ENCODE measurements around the gene GALM. TPM values are rescaled to one million over a fixed set of nuclear protein-coding genes. Genes with fewer than 3 reads are reported as not detected.
"Not testable (repeated sequence)": the region's sequence is repeated elsewhere in the genome, so short reads cannot be mapped to it uniquely, and the experiment has no call there.

The GALM gene
- total RNA-seq, 8 experiments from 2014 or later, result 1.7 to 5.3 (median 2.4) TPM

DNA sequence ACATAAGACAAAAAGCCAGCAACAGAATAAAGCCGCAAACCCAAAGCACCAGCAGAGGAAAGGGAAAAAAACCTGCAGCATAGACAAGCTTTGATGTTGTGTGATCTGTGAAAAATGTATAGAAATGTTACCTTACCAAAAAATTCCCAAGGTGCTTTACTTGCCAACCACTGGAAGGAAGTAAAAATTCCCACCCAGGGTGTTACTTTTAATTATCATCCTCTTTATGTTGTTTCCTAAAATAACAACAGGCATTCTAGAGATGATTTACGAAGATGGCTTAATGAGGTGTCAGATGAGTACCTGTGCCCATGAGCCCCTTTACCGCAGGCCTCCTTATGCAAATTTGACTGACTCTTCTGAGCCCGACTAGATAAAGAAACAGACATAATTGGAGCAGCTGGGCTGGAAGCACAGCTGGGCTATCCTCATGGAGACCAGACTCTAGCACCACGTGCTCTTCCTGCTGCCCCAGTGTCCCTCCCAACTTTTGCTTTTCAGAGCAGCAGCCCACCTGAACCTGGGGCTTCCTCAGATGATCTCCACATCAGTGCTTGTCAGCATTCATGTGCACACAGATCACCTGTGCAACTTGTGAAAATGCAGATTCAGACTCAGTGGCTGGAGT lies 43.8 kb downstream of the GALM start:
- ATAC-seq (replicated peaks in 6 of 8), result no peak
- H3K4me1 ChIP-seq (replicated peaks in 1 of 2), result no peaks in the 10 kb centered on the region
- in situ Hi-C loops (cut with MboI; ENCODE audit: low pct_unique_long_range_greater_than_20kb in 2 of 9, low sequenced_read_pairs in 9 of 9, unreplicated experiment in 9 of 9), result loop anchor here in 1 of 9 experiments (25.0 kb wide), 1 partner anchor 97 kb away; the partner anchor contains the start of gene HNRNPLL
- 36 to 100% (median 62%) methylated on average over 1 to 5 of the region's 5 CpGs for WGBS, 10 experiments
- H3K4me3 ChIP-seq, result no peak overlapping the region
- no peak overlapping the region for H3K27ac ChIP-seq

DNA sequence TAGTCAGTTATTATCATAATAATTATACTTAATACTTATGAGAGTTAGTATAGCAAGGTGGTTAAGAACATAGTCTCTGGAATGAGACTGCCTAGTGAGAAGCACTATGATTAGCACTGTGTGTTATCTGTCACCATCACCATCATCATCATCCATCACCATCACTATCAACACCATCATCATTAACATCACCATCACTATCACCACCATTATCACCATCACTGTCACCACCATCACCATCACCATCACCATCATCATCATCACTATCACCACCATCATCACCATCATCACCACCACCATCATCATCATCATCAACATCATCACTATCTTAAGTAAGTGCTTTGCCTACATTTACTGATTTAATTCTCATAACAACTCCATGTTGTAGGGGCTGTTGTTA lies 45.6 kb downstream of the GALM start:
- in situ Hi-C loops (cut with MboI; ENCODE audit: low pct_unique_long_range_greater_than_20kb in 2 of 9, low sequenced_read_pairs in 9 of 9, unreplicated experiment in 9 of 9), result loop anchor here in 1 of 9 experiments (25.0 kb wide), 1 partner anchor 99 kb away; the partner anchor contains the start of gene HNRNPLL
- ATAC-seq (replicated peaks in 6 of 8), result no peak
- Histone ChIP-seq H3K4me1 (replicated peaks in 1 of 2) (no peaks in the 10 kb centered on the region), H3K27ac (no peak overlapping the region), H3K4me3 (no peak overlapping the region)

DNA sequence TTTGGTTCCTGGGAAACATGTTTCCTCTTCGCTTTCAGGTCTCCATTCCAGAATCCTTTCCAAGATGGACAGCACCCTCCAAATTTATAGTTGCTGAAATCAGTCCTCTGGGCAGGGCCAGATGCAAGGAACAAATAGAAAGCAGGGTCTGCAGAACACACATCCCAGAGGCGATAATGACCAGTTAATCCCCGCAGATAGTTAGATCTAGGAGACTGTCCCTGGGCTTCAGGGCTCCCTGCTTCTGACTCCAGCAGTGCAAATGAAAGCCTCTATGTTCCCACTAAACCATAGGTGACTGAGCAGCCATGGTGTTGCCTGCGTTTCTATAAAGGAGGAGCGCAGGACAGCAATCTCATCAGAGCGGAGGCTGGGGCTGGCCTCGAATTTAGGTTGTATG lies 46.5 kb downstream of the GALM start:
- in situ Hi-C loops (cut with MboI; ENCODE audit: low pct_unique_long_range_greater_than_20kb in 2 of 9, low sequenced_read_pairs in 9 of 9, unreplicated experiment in 9 of 9), result loop anchor here in 1 of 9 experiments (25.0 kb wide), 1 partner anchor 100 kb away; the partner anchor contains the start of gene HNRNPLL
- Histone ChIP-seq H3K27ac (no peak overlapping the region), H3K4me1 (replicated peaks in 1 of 2) (no peaks in the 10 kb centered on the region), H3K4me3 (no peak overlapping the region)
- 80 to 100% (median 89%) methylated on average over 1 to 4 of the region's 7 CpGs; no CpG with 5 or more reads in 6 of the 10 experiments for WGBS, 10 experiments
- no peak for ATAC-seq (replicated peaks in 6 of 8)

DNA sequence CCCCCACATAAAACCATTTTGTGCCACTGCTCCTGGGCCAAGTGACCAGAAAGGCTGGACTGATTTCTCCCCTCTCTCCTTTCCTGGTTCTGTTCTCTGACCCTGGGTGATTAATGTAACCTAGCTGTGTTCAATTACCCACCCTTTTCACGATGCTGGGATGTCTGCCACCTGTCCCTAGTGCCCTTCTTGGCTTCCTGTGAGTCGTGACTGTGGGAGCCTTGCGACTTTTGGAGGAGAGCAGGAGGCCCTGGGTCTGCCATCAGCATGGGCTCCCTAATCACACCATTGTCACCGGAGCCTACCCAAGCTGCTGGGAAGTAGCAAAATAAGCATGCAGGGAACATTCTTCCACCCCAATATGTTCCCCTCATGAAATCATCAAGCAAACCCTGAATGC lies 47.0 kb downstream of the GALM start:
- in situ Hi-C loops (cut with MboI; ENCODE audit: low pct_unique_long_range_greater_than_20kb in 2 of 9, low sequenced_read_pairs in 9 of 9, unreplicated experiment in 9 of 9), result loop anchor here in 1 of 9 experiments (25.0 kb wide), 1 partner anchor 101 kb away; the partner anchor contains the start of gene HNRNPLL
- H3K27ac ChIP-seq, result no peak overlapping the region
- WGBS, 10 experiments, result 0 to 83% (median 58%) methylated on average over 1 of the region's 4 CpGs; no CpG with 5 or more reads in 6 of the 10 experiments
- no peaks in the 10 kb centered on the region for H3K4me1 ChIP-seq (replicated peaks in 1 of 2)
- no peak for ATAC-seq (replicated peaks in 6 of 8)
- no peak overlapping the region for H3K4me3 ChIP-seq

DNA sequence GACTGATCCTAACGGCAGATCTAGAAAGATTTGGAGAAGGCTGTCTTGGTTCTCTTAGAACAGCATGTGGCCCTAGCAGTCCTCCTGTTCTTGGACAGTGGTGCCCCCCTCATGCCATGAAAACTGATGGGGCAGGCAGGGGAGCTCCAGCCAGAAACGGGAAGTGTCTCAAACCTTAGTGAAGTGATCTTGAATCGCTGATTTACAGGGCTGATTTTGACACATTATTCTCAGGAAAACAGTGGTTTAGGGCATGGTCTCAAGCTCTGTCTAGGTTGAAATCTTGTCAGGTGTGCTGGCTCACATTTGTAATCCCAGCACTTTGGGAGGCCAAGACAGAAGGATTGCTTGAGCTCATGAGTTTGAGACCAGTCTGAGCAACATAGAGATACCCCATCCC lies 47.4 kb downstream of the GALM start:
- ATAC-seq (replicated peaks in 6 of 8), result no peak
- 0 to 92% methylated on average over 1 to 2 of the region's 3 CpGs; no CpG with 5 or more reads in 8 of the 10 experiments for WGBS, 10 experiments
- Histone ChIP-seq H3K27ac (no peak overlapping the region), H3K4me3 (no peak overlapping the region), H3K4me1 (replicated peaks in 1 of 2) (no peaks in the 10 kb centered on the region)
- in situ Hi-C loops (cut with MboI; ENCODE audit: low pct_unique_long_range_greater_than_20kb in 2 of 9, low sequenced_read_pairs in 9 of 9, unreplicated experiment in 9 of 9), result loop anchor here in 1 of 9 experiments (25.0 kb wide), 1 partner anchor 101 kb away; the partner anchor contains the start of gene HNRNPLL

DNA sequence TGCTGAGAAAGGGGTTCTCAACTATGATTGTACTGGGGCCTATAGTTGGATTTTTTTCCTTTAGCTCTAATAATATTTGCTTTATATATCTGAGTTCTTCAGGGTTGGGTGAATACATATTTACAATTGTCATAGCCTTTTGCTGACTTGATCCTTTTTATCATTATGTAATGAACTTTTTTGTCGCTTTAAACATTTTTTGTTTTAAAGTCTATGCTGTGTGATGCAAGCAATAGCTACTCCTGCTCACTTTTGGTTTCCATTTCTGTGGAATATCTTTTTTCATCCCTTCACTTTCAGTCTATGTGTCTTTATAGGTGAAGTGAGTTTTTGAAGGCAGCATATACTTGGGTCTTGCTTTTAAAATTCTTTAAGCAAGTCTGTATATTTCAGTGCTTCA lies 49.0 kb downstream of the GALM start:
- not testable (repeated sequence) for ATAC-seq (replicated peaks in 6 of 8); H3K4me3 ChIP-seq; H3K4me1 ChIP-seq (replicated peaks in 1 of 2); H3K27ac ChIP-seq
- 100% methylated on average over 1 of the region's 1 CpG; no CpG with 5 or more reads in 9 of the 10 experiments for WGBS, 10 experiments
- in situ Hi-C loops (cut with MboI; ENCODE audit: low pct_unique_long_range_greater_than_20kb in 2 of 9, low sequenced_read_pairs in 9 of 9, unreplicated experiment in 9 of 9), result loop anchor here in 1 of 9 experiments (25.0 kb wide), 1 partner anchor 103 kb away; the partner anchor contains the start of gene HNRNPLL

DNA sequence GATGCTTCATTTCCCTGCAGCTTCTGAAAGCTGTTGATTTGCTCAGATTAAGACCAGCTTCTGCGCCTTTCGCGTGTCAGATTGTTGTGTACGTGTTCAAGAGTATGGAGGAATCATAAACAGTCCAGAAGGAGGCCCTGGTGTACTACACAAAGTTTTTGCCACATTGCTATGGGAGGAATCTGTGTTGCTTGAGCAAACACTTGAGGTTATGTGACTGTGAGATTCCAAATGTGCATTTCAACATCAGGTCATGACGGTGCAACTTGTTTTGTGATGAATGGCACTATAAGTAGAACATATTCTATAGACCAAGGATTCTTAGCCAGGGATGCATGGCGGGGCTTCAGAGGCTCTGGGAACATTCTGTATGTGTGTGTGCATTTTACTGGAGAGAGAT lies 50.3 kb downstream of the GALM start:
- Histone ChIP-seq H3K4me1 (replicated peaks in 1 of 2) (no peaks in the 10 kb centered on the region), H3K4me3 (no peak overlapping the region), H3K27ac (no peak overlapping the region)
- in situ Hi-C loops (cut with MboI; ENCODE audit: low pct_unique_long_range_greater_than_20kb in 2 of 9, low sequenced_read_pairs in 9 of 9, unreplicated experiment in 9 of 9), result loop anchor here in 1 of 9 experiments (25.0 kb wide), 1 partner anchor 104 kb away; the partner anchor contains the start of gene HNRNPLL
- WGBS, 10 experiments, result 61 to 100% (median 89%) methylated on average over 1 to 6 of the region's 6 CpGs; no CpG with 5 or more reads in 1 of the 10 experiments
- peak in 1 of 8 experiments; percentile 19 for ATAC-seq (replicated peaks in 6 of 8)

DNA sequence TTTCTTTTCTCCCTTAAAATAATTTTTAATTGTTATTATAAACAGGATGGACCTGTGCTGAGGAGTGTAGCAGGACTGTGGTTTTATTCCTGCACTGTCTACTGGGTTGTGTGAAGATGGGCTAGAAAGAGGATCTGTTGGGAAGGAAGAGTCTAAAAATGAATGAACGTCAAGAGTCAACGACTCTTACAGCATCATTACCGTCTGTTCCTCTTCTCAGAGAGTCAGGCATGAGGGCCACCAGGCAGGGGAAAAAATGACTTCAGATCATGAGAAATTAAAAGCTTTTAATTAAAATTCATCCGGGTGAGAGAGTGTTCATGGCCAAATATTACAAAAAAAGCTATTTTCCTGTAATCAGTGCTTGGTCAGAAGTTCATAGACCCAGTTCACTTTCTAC lies 52.7 kb downstream of the GALM start:
- no peak for ATAC-seq (replicated peaks in 6 of 8)
- 31 to 100% (median 93%) methylated on average over 1 to 4 of the region's 4 CpGs; no CpG with 5 or more reads in 1 of the 10 experiments for WGBS, 10 experiments
- Histone ChIP-seq H3K27ac (no peak overlapping the region), H3K4me3 (no peak overlapping the region), H3K4me1 (replicated peaks in 1 of 2) (no peaks in the 10 kb centered on the region)
- in situ Hi-C loops (cut with MboI; ENCODE audit: low pct_unique_long_range_greater_than_20kb in 2 of 9, low sequenced_read_pairs in 9 of 9, unreplicated experiment in 9 of 9), result loop anchor here in 1 of 9 experiments (25.0 kb wide), 1 partner anchor 106 kb away; the partner anchor contains the start of gene HNRNPLL

DNA sequence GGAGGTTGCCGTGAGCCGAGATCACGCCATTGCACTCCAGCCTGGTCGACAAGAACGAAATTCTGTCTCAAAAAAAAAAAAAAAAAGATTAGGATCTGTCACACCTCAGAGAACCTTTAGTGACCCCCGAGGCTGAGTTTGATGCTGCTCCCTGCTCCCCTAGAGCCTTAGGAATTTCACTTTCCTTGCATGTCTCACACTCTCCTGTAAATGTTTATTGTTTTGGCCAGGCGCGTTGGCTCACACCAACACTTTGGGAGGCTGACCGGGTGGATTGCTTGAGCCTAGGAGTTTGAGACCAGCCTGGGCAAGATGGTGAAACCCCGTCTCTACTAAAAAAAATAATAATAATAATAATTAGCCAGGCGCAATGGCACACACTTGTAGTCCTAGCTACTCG lies 53.8 kb downstream of the GALM start:
- H3K4me1 ChIP-seq (replicated peaks in 1 of 2), result no peaks in the 10 kb centered on the region
- in situ Hi-C loops (cut with MboI; ENCODE audit: low pct_unique_long_range_greater_than_20kb in 2 of 9, low sequenced_read_pairs in 9 of 9, unreplicated experiment in 9 of 9), result loop anchor here in 1 of 9 experiments (25.0 kb wide), 1 partner anchor 107 kb away; the partner anchor contains the start of gene HNRNPLL
- no peak for ATAC-seq (replicated peaks in 6 of 8)
- H3K27ac ChIP-seq, result no peak overlapping the region
- H3K4me3 ChIP-seq, result no peak overlapping the region
- WGBS, 10 experiments, result 85 to 100% (median 92%) methylated on average over 2 to 9 of the region's 12 CpGs; no CpG with 5 or more reads in 3 of the 10 experiments

DNA sequence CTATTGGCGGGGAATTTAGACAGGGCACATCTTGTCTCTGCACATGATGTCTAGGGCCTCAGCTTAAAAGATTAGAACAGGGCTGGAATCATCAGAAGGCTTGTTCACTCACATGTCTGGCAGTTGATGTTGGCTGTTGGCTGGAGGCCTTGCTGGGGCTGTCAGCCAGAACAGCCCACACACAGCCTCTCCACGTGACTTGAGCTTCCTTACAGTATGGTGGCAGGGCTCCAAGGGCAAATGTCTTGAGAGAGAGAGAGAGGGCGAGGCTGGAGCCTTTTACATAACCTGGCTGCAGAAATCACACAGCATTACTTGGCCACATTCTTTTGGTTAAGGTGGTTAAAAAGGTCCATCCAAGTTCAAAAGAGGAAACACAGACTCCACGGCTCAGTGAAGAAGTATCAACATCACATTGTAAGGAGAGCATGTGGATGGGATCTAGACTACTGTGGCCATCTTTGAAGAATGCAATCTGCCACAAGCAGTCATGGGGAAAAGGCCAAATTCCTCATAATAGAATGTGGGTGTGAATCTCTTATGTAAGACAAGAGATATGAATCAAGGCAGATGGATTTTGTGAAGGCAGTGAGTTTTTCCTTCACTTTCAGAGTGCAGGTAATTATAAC lies 54.8 kb downstream of the GALM start:
- in situ Hi-C loops (cut with MboI; ENCODE audit: low pct_unique_long_range_greater_than_20kb in 2 of 9, low sequenced_read_pairs in 9 of 9, unreplicated experiment in 9 of 9), result loop anchor here in 1 of 9 experiments (25.0 kb wide), 1 partner anchor 108 kb away; the partner anchor contains the start of gene HNRNPLL
- WGBS, 10 experiments, result 27 to 96% (median 83%) methylated on average over 1 to 4 of the region's 4 CpGs; no CpG with 5 or more reads in 3 of the 10 experiments
- H3K27ac ChIP-seq, result no peak overlapping the region

DNA sequence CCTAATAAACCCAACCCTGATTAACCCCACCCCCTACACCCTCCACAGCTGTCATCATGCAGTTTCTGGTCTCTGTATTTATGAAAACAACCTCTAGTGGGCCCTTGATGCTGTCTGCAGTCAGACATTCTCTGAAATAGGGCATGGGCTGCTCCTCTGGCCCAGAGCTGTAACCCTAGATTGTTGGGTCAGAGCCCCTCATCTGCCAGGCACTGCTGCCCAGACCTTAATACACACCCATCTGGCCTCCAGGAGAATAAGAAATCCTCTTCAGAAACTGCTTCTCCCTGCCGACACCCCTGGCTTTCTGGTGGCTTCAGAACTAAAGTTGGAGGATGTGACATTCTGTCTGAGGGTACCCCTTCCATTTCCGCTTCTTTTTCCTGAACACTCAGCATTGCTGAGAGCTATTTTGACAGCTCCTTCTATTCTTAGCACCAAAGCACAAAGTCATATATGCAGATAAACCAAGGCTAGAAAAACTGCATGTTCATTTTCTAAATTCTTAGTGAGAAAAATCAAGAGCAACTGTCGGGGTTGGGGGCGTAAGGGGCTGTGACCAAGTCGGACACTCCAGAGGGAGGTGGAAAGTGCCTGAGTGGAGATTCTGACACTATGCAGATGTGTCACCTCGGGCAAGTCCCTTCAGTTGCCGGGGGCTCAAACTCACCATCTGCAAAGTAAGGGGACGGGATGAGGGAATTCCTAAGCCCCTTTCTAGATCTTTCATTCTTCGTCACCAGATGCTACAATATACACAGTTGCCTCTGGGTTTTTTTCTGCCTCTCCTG lies 56.6 kb downstream of the GALM start:
- WGBS, 10 experiments, result 50 to 96% (median 80%) methylated on average over 1 to 8 of the region's 9 CpGs; no CpG with 5 or more reads in 3 of the 10 experiments
- in situ Hi-C loops (cut with MboI; ENCODE audit: low pct_unique_long_range_greater_than_20kb in 2 of 9, low sequenced_read_pairs in 9 of 9, unreplicated experiment in 9 of 9), result loop anchor here in 1 of 9 experiments (25.0 kb wide), 1 partner anchor 110 kb away; the partner anchor contains the start of gene HNRNPLL
- no peaks in the 10 kb centered on the region for H3K4me1 ChIP-seq (replicated peaks in 1 of 2)
- peak in 2 of 8 experiments; percentile 16 to 18 for ATAC-seq (replicated peaks in 6 of 8)
- H3K4me3 ChIP-seq, result no peak overlapping the region
- no peak overlapping the region for H3K27ac ChIP-seq

More for the DNA sequence above, 54.8 kb downstream of the GALM start:
- no peak overlapping the region for H3K4me3 ChIP-seq
- peak in 2 of 8 experiments; percentile 76 to 87 for ATAC-seq (replicated peaks in 6 of 8)
- H3K4me1 ChIP-seq (replicated peaks in 1 of 2), result no peaks in the 10 kb centered on the region

DNA sequence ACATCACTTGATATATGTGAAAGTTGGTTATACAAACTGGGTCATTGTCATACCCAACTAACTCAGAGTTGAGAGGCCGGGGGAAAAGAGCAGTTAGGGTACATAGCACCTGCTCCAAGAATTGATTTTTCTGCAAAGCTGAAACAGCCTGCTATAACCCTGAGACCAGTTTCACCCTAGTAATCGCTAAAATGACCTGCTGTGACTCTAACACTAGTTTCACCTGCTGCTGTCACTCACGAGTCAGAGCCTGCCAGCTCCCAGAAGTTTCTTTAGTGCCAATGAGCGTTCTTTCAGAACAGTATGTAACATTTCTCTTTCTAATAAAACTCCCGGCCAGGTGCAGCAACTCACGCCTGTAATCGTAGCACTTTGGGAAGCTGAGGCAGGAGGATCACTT lies 57.3 kb downstream of the GALM start:
- in situ Hi-C loops (cut with MboI; ENCODE audit: low pct_unique_long_range_greater_than_20kb in 2 of 9, low sequenced_read_pairs in 9 of 9, unreplicated experiment in 9 of 9), result loop anchor here in 1 of 9 experiments (25.0 kb wide), 1 partner anchor 111 kb away; the partner anchor contains the start of gene HNRNPLL
- H3K4me1 ChIP-seq (replicated peaks in 1 of 2), result no peaks in the 10 kb centered on the region
- no peak overlapping the region for H3K27ac ChIP-seq
- WGBS, 10 experiments, result 68 to 100% (median 81%) methylated on average over 1 to 7 of the region's 7 CpGs; no CpG with 5 or more reads in 1 of the 10 experiments
- H3K4me3 ChIP-seq, result no peak overlapping the region
- no peak for ATAC-seq (replicated peaks in 6 of 8)

All from motor neuron (in vitro differentiated cells).